22Rv1 (cell line): ENCODE results near the gene ROR1.

Experiments used
- H3K27ac ChIP-seq: fragments of 450-650 bp; 2 replicates; pipeline ENCODE4 v1.5.1; 2017
- ZFX ChIP-seq: fragments of 450-650 bp; IDR thresholded peaks from 2 replicates; pipeline ENCODE4 v1.6.1; 2017; ENCODE audit warnings: antibody characterized with exemption, borderline replicate concordance
- TF ChIP-seq, protein P1 (sequence below): fragments of 450-650 bp; IDR thresholded peaks from 2 replicates; pipeline ENCODE4 v1.5.1; 2017; ENCODE audit warnings: mild to moderate bottlenecking

The ROR1 gene

DNA sequence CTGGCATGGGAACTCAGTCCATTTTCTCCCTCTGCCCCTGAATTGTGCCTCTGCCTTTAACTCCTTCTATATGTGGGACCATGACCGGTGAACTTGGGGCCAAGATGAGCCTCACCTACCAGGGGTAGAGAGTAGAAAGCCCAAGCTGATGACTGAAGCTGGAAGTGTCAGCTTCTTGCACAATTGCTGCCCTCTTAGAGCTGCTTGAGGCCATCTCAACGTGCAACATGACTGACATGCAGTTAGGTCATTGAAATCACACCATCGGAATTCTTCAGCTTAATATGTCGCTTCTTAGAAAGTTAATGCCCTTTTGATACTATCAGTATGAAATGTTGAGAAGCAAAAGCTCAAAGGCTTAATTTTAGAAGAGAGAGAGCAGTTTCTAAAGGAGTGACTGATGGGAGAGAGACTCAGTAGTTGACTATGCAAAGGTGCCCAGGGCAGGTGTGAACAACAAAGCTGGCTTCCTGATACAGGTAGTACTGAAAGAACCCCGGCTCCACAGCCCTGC, 340.3 kb downstream of the ROR1 start:
- H3K27ac ChIP-seq: no peak overlapping the region
- TF ChIP-seq, protein P1, sequence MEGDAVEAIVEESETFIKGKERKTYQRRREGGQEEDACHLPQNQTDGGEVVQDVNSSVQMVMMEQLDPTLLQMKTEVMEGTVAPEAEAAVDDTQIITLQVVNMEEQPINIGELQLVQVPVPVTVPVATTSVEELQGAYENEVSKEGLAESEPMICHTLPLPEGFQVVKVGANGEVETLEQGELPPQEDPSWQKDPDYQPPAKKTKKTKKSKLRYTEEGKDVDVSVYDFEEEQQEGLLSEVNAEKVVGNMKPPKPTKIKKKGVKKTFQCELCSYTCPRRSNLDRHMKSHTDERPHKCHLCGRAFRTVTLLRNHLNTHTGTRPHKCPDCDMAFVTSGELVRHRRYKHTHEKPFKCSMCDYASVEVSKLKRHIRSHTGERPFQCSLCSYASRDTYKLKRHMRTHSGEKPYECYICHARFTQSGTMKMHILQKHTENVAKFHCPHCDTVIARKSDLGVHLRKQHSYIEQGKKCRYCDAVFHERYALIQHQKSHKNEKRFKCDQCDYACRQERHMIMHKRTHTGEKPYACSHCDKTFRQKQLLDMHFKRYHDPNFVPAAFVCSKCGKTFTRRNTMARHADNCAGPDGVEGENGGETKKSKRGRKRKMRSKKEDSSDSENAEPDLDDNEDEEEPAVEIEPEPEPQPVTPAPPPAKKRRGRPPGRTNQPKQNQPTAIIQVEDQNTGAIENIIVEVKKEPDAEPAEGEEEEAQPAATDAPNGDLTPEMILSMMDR: no peak
- no peak for TF ChIP-seq ZFX

DNA sequence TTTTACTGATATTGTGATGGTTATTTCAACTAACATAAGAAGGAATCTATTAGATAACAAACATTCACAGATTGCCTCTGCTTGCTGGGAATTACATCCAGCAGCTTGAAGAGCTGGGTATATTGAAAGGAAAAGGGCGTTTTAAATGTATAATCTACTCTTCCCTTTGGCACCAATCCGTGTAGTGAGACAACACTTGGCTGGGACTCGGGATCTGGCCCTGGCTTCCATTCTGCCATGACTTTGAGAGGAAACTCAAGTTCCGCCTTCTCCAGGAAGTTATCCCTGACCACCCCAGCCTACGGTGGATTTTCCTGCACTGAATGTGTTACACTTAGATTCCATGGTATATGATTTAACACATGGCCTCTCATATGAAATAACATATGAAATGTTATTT, 342.7 kb downstream of the ROR1 start:
- H3K27ac ChIP-seq: no peak overlapping the region
- TF ChIP-seq, protein P1: no peak

DNA sequence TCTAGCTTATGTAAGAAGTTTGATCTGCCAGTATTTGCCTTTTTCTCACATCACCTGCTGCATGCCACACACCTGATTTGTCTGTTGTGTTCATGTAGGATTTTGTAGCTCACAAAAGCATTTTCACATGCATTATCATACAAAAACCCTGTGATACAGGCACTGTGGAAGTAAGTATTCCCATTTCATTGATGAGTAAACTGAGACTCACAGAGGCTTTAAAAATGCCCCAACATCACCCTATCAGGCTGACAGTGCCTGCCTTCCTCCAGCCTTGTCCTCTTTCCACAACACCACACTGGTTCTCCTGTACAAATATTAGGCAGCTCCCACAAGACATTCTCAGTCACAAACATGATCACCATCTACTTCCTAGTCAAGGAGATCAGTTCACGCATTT, 343.7 kb downstream of the ROR1 start:
- TF ChIP-seq, protein P1: no peak
- TF ChIP-seq ZFX: no peak
- H3K27ac ChIP-seq: no peak overlapping the region

DNA sequence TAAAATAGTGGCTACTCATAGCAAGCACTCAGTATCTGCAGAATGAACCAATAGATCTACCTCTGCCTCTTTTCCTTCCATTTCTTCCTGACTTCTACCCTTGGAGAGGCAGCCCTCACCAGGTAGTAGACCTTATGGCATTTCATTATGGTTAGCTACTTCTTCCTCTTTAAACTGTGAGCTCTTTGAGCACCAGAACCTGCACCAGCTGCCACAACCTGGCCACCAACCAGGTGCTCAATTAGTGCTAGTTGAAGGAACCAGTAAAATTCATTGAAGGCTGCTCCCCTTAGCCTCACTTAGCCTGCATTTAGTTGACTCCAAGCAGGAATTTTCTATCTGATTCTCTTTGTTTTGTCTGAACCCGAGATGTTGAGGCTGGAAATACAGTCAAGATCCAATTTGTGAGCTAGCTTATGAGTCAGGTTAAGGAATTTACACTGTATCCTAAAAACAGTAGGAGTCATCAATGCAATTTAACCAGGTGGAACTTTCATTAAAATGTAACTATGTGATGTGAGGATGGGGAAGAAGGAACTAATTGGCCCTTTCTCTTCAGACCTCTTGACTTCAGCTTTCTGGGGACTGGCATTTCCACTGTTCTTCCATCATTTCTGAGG, 348.1 kb downstream of the ROR1 start:
- TF ChIP-seq, protein P1: no peak
- TF ChIP-seq ZFX: no peak
- no peak overlapping the region for H3K27ac ChIP-seq

DNA sequence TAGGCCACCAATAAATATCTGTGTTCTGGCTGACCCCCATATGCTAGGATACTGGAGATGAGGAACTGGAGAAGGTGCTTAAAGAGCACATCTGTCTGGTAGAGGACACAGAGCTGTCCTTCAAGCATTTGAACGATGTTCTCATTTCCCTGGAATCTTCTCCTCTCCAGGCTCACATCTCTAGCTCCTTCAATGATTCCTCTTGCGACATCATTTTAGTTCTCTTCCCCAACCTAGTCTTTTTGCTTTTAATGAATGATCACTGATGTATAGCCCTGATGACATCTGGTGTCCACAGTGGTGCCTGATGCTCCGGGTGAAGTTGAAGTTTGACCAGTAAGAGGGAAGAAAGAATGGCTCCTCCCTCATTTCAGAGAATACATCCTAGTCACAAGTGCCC, 348.8 kb downstream of the ROR1 start:
- no peak overlapping the region for H3K27ac ChIP-seq
- TF ChIP-seq, protein P1: no peak
- TF ChIP-seq ZFX: no peak

DNA sequence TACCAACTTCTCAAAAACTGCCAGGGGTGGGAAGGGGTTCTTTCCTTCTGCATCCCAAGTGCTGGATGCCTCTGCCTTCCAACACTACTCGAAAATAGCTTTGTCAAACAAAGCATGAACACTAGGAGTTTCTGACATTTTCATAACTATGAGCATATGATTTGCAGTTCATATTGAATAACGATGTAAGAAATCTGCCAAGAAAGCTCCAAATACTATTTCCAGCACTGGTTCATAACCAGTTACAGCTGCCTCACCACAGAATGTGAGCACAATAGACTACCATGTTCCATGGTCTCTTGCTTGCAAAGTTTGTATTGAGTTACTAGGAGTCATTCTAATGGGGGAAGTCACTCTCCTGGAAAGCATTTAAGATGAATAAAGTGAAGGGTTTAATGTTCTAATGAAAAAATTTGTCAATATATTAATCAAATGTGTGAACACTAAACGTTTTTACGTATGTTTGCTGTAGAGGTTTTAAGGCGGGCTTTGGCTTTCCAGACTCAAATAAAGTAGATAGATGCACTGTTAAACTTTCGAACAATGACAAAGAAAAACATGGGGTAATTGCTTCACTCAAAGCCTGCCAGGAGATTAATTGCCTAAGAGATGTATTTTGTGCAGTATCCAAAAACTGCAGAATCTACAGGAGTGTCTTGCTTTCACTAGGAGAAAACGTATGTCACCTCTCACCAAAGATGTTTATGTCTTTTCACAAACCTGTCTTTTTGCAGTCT, 351.1 kb downstream of the ROR1 start:
- TF ChIP-seq, protein P1: no peak
- TF ChIP-seq ZFX: no peak
- no peak overlapping the region for H3K27ac ChIP-seq

DNA sequence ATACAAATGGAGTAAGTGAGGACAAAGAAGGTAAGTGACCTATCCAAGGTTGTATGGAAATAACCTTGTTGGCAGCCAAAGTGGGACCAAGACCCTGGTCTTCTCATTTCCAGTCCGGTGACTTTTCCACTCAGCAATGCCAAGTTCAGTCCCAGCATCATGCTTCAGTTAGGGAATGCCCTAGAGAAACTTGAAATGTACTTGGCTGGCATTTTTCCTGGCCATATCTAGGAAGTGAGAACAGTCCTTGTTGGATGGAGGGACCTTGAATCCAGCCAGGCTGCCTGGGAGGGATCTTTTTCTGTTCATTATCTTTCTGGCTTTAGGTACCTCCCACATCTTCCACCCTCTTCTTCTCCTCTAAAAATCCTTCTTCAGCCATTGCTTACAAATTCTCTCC, 352.8 kb downstream of the ROR1 start:
- TF ChIP-seq, protein P1: no peak
- TF ChIP-seq ZFX: no peak
- H3K27ac ChIP-seq: no peak overlapping the region
